Mesothelial cell of epicardium (in vitro differentiated cells): ENCODE measurements around the gene RBBP8. TPM values are rescaled to one million over a fixed set of nuclear protein-coding genes. Genes with fewer than 3 reads are reported as not detected.

Experiments used
- DNase-seq, 2 experiments: peaks; one replicate each; pipeline ENCODE4 v3.0.0; 2021; ENCODE audit warnings: low spot score in 2 of 2; ENCODE audit not compliant: unreplicated experiment in 2 of 2
- H3K27ac Mint-ChIP-seq: 2 replicates; pipeline ENCODE4 v1.8.0; 2021; ENCODE audit warnings: mixed read lengths
- H3K27me3 Mint-ChIP-seq: 2 replicates; pipeline ENCODE4 v1.8.0; 2021; ENCODE audit warnings: low read depth, mixed read lengths
- H3K36me3 Mint-ChIP-seq: 2 replicates; pipeline ENCODE4 v1.8.0; 2021; ENCODE audit warnings: mixed read lengths
- H3K4me1 Mint-ChIP-seq: 2 replicates; pipeline ENCODE4 v1.8.0; 2021; ENCODE audit warnings: mixed read lengths
- H3K4me3 Mint-ChIP-seq: 2 replicates; pipeline ENCODE4 v1.8.0; 2021; ENCODE audit warnings: mild to moderate bottlenecking, moderate library complexity, mixed read lengths
- H3K9me3 Mint-ChIP-seq: 2 replicates; pipeline ENCODE4 v1.8.0; 2021; ENCODE audit warnings: mixed read lengths
- total RNA-seq: library from RNA; stranded (reverse); gene quantifications from 3 replicates; pipeline ENCODE4 v1.2.1, GENCODE V29; 2021
- TF ChIP-seq, protein P1 (sequence below): fragments of 200-600 bp; sonication (generic); IDR thresholded peaks from one replicate; pipeline ENCODE4 v1.5.0; 2021; ENCODE audit warnings: antibody characterized with exemption; ENCODE audit not compliant: unreplicated experiment

The RBBP8 gene
- total RNA-seq, 1 donor from 2014 or later, result 29.8 TPM

GRCh38 chr18:22956226-22956625 lies 23.1 kb downstream of the RBBP8 start:
- H3K27ac Mint-ChIP-seq, result no peak overlapping the region
- no peaks in the 10 kb centered on the region for H3K4me1 Mint-ChIP-seq
- H3K4me3 Mint-ChIP-seq, result no peak overlapping the region
- no peak for DNase-seq
- H3K9me3 Mint-ChIP-seq, result no peaks in the 10 kb centered on the region
- no peaks in the 10 kb centered on the region for H3K27me3 Mint-ChIP-seq
- peaks cover 39% of the 10 kb centered on the region for H3K36me3 Mint-ChIP-seq
- TF ChIP-seq, protein P1, sequence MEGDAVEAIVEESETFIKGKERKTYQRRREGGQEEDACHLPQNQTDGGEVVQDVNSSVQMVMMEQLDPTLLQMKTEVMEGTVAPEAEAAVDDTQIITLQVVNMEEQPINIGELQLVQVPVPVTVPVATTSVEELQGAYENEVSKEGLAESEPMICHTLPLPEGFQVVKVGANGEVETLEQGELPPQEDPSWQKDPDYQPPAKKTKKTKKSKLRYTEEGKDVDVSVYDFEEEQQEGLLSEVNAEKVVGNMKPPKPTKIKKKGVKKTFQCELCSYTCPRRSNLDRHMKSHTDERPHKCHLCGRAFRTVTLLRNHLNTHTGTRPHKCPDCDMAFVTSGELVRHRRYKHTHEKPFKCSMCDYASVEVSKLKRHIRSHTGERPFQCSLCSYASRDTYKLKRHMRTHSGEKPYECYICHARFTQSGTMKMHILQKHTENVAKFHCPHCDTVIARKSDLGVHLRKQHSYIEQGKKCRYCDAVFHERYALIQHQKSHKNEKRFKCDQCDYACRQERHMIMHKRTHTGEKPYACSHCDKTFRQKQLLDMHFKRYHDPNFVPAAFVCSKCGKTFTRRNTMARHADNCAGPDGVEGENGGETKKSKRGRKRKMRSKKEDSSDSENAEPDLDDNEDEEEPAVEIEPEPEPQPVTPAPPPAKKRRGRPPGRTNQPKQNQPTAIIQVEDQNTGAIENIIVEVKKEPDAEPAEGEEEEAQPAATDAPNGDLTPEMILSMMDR, result no peak

- Mint-ChIP-seq H3K9me3 (no peaks in the 10 kb centered on the region), H3K27ac (no peak overlapping the region), H3K27me3 (no peaks in the 10 kb centered on the region), H3K4me1 (peaks cover 7% of the 10 kb centered on the region), H3K36me3 (peaks cover 11% of the 10 kb centered on the region), H3K4me3 (no peak overlapping the region)
- TF ChIP-seq, protein P1, result no peak
- DNase-seq, result no peak
Observed at GRCh38 chr18:22961156-22961555, 28.0 kb downstream of the RBBP8 start.

DNA sequence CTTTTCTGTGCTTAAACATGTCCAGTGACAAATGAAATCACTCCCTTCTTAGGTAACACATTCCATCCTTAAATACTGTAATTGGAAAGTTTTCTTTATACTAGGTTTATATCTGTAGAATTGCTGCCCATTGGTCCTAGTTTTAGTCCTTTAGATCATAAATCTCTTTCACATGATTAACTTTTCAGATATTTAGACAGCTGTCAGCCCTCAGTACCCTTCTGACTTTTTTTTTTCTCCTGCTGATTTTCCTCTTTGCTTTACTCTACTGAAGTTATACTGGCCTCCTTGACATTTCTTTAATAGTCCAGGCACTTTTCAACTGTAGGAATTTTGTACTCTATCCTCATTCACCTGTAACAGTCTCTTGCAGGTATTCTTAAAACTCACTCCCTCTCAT lies 28.9 kb downstream of the RBBP8 start:
- TF ChIP-seq, protein P1, result no peak
- Mint-ChIP-seq H3K36me3 (peaks cover 11% of the 10 kb centered on the region), H3K27me3 (no peaks in the 10 kb centered on the region), H3K9me3 (no peaks in the 10 kb centered on the region), H3K4me3 (no peak overlapping the region), H3K4me1 (peaks cover 7% of the 10 kb centered on the region), H3K27ac (no peak overlapping the region)
- no peak for DNase-seq

GRCh38 chr18:22964116-22964515 lies 31.0 kb downstream of the RBBP8 start:
- H3K27me3 Mint-ChIP-seq, result no peaks in the 10 kb centered on the region
- peaks cover 8% of the 10 kb centered on the region for H3K4me1 Mint-ChIP-seq
- no peaks in the 10 kb centered on the region for H3K9me3 Mint-ChIP-seq
- TF ChIP-seq, protein P1, result no peak
- peaks cover 9% of the 10 kb centered on the region for H3K36me3 Mint-ChIP-seq
- H3K4me3 Mint-ChIP-seq, result no peak overlapping the region
- no peak for DNase-seq
- H3K27ac Mint-ChIP-seq, result peak overlapping the region; percentile 8

GRCh38 chr18:22964722-22965121 lies 31.6 kb downstream of the RBBP8 start:
- Mint-ChIP-seq H3K4me3 (no peak overlapping the region), H3K9me3 (no peaks in the 10 kb centered on the region), H3K27me3 (no peaks in the 10 kb centered on the region), H3K36me3 (peaks cover 4% of the 10 kb centered on the region), H3K27ac (no peak overlapping the region), H3K4me1 (peaks cover 8% of the 10 kb centered on the region)
- DNase-seq, result no peak
- TF ChIP-seq, protein P1, result no peak

DNA sequence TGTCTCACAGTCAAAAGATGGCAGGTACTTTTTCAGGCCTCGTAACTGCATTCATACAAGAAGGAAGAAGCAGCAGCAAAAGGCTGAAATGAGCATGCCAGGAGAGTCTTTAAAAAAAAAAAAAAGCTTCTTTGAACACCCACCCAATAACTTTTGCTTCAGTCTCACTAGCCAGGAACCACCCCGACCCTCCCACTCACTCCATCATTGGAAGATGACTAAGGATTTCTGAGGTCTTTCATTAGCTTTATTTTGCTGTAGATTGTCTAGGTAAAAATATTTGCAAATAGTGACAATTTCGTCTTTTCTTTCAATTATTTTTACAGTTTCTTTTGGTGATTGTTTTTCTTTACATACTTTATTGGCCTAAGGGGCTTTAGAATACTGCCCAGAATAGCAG lies 37.9 kb downstream of the RBBP8 start:
- TF ChIP-seq, protein P1, result no peak
- H3K36me3 Mint-ChIP-seq, result peaks cover 5% of the 10 kb centered on the region
- DNase-seq, result no peak
- no peak overlapping the region for H3K4me3 Mint-ChIP-seq
- no peaks in the 10 kb centered on the region for H3K27me3 Mint-ChIP-seq
- no peaks in the 10 kb centered on the region for H3K9me3 Mint-ChIP-seq
- peak overlapping the region; percentile 76 for H3K27ac Mint-ChIP-seq
- H3K4me1 Mint-ChIP-seq, result peaks cover 12% of the 10 kb centered on the region
